Adipocyte (in vitro differentiated cells): Measurements from ENCODE around the gene CDCA4.

Experiments used
- DNase-seq: peaks from one replicate; pipeline ENCODE4 v3.0.0-alpha.2; 2015; ENCODE audit warnings: low read depth
- H3K27me3 ChIP-seq: replicated peaks from 2 replicates; pipeline ENCODE4 v1.7.0; 2013; ENCODE audit warnings: mild to moderate bottlenecking, low read length, moderate library complexity; ENCODE audit not compliant: control insufficient read depth, insufficient read depth
- H3K36me3 ChIP-seq: 2 replicates; pipeline ENCODE4 v1.7.0; 2013; ENCODE audit warnings: low read length, mild to moderate bottlenecking, moderate library complexity; ENCODE audit not compliant: control insufficient read depth, insufficient read depth, severe bottlenecking
- H3K4me1 ChIP-seq: 2 replicates; pipeline ENCODE4 v1.7.0; 2013; ENCODE audit warnings: mild to moderate bottlenecking, low read length, moderate library complexity; ENCODE audit not compliant: control insufficient read depth, insufficient read depth
- H3K4me3 ChIP-seq: 2 replicates; pipeline ENCODE4 v1.7.0; 2013; ENCODE audit warnings: mild to moderate bottlenecking, low read length, moderate library complexity
- H3K9ac ChIP-seq: 2 replicates; pipeline ENCODE4 v1.7.0; 2013; ENCODE audit warnings: mild to moderate bottlenecking, low read length, moderate library complexity
- H3K9me3 ChIP-seq: 2 replicates; pipeline ENCODE4 v1.7.0; 2013; ENCODE audit warnings: mild to moderate bottlenecking, low read length, moderate library complexity; ENCODE audit not compliant: control insufficient read depth

CDCA4 gene

GRCh38 chr14:105010891-105011291, 10.0 kb downstream of the CDCA4 start:
- no peaks in the 10 kb centered on the region for H3K27me3 ChIP-seq
- H3K36me3 ChIP-seq, result peaks cover 22% of the 10 kb centered on the region
- H3K9ac ChIP-seq, result no peak overlapping the region
- H3K4me3 ChIP-seq, result no peak overlapping the region
- peaks cover 4% of the 10 kb centered on the region for H3K4me1 ChIP-seq
- no peaks in the 10 kb centered on the region for H3K9me3 ChIP-seq
- DNase-seq, result no peak

DNA sequence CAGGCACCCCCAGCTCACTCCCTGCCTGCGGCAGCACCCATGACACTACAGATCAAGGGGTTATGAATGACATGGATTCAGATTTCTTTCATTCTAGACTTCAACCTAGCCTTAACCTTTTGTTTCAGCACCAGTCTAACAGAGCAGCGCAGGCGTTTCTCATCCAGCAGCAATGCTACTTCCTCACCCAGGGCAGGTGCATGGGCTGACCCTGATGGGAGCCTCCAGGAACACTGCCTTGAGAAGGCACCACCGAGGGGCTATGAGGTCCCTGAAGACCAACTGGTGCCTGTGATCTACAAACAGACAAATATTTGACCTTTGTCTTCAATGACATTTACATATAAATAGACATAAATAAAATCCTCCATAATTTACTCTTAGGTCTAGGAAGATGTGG, 10.8 kb downstream of the CDCA4 start:
- H3K36me3 ChIP-seq, result peaks cover 22% of the 10 kb centered on the region
- no peak for DNase-seq
- H3K4me3 ChIP-seq, result no peak overlapping the region
- no peaks in the 10 kb centered on the region for H3K27me3 ChIP-seq
- H3K4me1 ChIP-seq, result peaks cover 4% of the 10 kb centered on the region
- H3K9ac ChIP-seq, result no peak overlapping the region
- no peaks in the 10 kb centered on the region for H3K9me3 ChIP-seq

DNA sequence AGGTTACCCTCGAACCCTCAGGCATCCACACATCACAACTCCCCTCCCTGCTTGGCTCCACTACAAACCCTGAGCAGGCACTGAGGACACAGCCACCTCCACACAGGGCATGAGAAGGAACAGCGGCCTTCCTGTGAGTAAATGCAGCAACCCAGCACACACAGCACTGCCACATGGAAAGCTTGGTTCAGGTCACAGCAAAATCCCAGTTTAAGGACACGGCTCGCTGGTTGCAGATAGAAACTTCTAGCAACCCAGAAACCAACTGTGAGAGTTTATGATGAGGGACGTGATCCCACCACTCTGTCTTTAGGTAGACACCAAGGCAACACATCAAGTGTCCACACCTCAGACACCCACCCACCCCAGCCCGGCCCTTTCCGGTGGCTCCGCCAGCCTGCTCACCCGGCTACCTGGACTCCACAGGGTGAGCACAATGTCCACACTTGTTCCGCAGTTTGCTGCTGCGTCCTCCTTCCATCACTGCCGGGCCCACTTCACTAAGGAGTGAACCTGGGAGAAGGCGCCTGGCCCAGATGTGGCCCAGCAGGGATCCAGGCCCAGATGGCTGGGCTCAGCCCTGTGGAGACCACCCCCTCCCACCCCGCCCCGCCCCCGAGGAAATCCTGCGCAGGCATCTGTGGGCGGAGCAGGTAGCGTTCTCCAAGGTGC, 13.2 kb downstream of the CDCA4 start:
- no peak for DNase-seq
- Histone ChIP-seq H3K4me3 (no peak overlapping the region), H3K4me1 (peaks cover 7% of the 10 kb centered on the region), H3K36me3 (peaks cover 22% of the 10 kb centered on the region), H3K9ac (no peak overlapping the region), H3K27me3 (no peaks in the 10 kb centered on the region), H3K9me3 (no peaks in the 10 kb centered on the region)

DNA sequence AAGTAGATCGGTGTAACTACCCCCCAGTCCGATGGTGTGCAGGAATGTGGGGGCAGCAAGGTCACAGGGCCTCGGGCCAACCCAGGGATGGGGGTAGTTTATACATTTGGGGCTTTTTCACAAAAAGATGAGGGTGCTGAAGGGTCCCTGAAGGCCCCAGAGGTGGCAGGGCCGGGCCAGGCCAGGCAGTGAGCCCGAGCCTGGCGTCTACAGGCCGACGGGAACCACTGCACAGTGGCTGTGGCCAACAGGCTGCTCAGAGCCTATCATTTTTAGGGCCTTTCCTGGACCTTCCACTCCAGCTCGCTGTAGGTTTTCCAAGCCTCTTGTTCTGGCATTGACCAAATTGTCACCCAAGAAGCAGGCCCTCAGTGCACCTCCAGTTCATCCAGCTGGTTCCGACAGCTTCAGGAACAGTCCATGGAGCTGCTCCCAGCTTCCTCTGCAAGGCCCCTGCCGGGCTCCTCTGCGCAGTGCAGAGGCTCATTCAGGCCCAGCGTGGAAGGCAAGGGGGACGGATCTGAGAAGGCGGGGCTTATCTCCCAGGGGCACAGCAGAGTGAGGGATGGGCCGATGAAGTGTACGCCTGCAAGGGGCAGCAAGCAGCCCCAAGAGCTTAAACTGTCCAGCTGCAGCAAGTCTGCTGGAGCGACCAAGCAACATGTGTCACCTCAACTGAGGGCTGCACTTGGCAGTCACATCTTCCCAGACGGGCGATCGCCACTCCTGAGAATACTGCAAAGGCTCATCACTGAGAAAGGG, 13.9 kb downstream of the CDCA4 start:
- Histone ChIP-seq H3K27me3 (no peaks in the 10 kb centered on the region), H3K4me1 (peaks cover 7% of the 10 kb centered on the region), H3K36me3 (peaks cover 22% of the 10 kb centered on the region), H3K9me3 (no peaks in the 10 kb centered on the region), H3K4me3 (no peak overlapping the region), H3K9ac (no peak overlapping the region)
- DNase-seq, result no peak

DNA sequence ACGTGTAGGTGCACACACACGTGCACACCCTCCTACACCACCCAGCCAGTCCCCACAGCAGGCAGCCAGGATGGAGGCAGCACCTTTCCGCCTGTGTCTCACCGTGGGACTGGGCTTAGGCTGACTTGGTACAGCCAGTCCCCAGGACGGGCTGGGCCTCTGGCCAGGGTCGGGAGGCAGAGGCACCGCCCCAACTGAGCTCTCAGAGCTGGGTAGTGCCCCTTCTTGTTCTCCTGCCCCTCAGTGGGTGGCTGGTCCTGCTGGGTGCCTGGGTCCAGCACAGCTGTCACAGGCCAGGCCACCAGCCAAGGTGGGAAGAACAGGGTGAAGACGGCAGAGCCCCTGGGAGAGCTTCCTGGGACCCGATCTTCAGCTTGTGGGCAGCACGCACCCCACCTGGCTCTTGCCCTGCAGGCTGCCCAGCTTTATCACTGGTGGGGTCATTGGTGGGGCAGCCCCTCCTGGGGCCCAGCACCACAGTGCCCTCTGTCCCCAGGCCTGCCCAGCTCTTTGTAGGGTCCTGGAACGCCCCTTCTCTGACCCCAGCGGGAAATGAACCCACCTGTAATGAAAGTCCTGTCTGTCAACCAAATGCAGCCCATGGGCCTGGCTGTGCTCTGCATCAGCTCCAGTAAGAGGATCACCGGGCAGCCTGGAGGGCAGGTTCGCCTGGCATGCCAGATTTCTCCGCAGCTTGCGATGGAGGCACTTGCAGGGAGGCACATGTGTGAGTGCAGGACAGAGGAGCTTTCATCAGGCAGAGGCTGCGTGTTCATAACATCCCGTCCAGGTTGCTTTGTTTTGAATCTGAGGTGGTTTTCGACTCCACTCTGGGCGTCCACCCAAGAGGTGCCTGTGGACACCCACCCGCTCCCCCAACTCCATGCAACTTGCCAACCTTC, 14.7 kb downstream of the CDCA4 start:
- no peaks in the 10 kb centered on the region for H3K9me3 ChIP-seq
- peaks cover 19% of the 10 kb centered on the region for H3K36me3 ChIP-seq
- H3K27me3 ChIP-seq, result no peaks in the 10 kb centered on the region
- DNase-seq, result no peak
- peaks cover 7% of the 10 kb centered on the region for H3K4me1 ChIP-seq
- H3K9ac ChIP-seq, result no peak overlapping the region
- H3K4me3 ChIP-seq, result no peak overlapping the region

- peaks cover 13% of the 10 kb centered on the region for H3K36me3 ChIP-seq
- no peaks in the 10 kb centered on the region for H3K9me3 ChIP-seq
- no peaks in the 10 kb centered on the region for H3K27me3 ChIP-seq
- no peak overlapping the region for H3K9ac ChIP-seq
- H3K4me3 ChIP-seq, result no peak overlapping the region
- peaks cover 7% of the 10 kb centered on the region for H3K4me1 ChIP-seq
- no peak for DNase-seq
These were observed 15.5 kb downstream of the CDCA4 start for GRCh38 chr14:105005329-105005928.

- no peak overlapping the region for H3K9ac ChIP-seq
- H3K4me3 ChIP-seq, result no peak overlapping the region
- H3K4me1 ChIP-seq, result peaks cover 7% of the 10 kb centered on the region
- no peaks in the 10 kb centered on the region for H3K27me3 ChIP-seq
- DNase-seq, result no peak
- peaks cover 9% of the 10 kb centered on the region for H3K36me3 ChIP-seq
- H3K9me3 ChIP-seq, result no peaks in the 10 kb centered on the region
These were observed 21.5 kb downstream of the CDCA4 start for GRCh38 chr14:104999361-104999760.

DNA sequence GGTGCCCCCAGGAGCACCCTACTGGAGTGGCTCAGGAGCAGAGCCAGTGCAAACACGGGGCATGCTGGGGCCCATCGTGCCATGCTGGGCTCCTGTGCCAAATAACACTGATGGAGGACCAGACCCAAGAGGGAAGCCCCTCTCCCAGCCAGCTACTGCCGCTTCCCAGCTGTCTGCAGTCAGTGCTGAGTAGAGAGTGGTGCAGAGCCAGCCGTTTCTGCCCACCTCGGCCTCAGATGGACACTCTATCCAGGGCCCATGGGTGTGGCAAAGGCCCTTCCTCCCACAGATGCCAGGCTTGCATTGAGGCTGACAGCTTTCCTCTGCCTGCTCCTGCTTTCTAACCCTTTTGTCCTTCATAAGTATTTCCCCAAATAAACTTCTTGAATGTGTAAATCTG, 22.1 kb downstream of the CDCA4 start:
- no peaks in the 10 kb centered on the region for H3K9me3 ChIP-seq
- no peak overlapping the region for H3K9ac ChIP-seq
- no peak for DNase-seq
- H3K36me3 ChIP-seq, result peaks cover 12% of the 10 kb centered on the region
- no peaks in the 10 kb centered on the region for H3K27me3 ChIP-seq
- H3K4me1 ChIP-seq, result peaks cover 2% of the 10 kb centered on the region
- no peak overlapping the region for H3K4me3 ChIP-seq

GRCh38 chr14:104996483-104996882, 24.4 kb downstream of the CDCA4 start:
- Histone ChIP-seq H3K36me3 (peaks cover 34% of the 10 kb centered on the region), H3K4me1 (no peaks in the 10 kb centered on the region), H3K4me3 (no peak overlapping the region), H3K9ac (no peak overlapping the region), H3K9me3 (no peaks in the 10 kb centered on the region), H3K27me3 (no peaks in the 10 kb centered on the region)
- no peak for DNase-seq

GRCh38 chr14:104996032-104996431, 24.9 kb downstream of the CDCA4 start:
- Histone ChIP-seq H3K36me3 (peaks cover 38% of the 10 kb centered on the region), H3K9me3 (no peaks in the 10 kb centered on the region), H3K27me3 (no peaks in the 10 kb centered on the region), H3K9ac (no peak overlapping the region), H3K4me1 (no peaks in the 10 kb centered on the region), H3K4me3 (no peak overlapping the region)
- no peak for DNase-seq

GRCh38 chr14:104994978-104995377, 25.9 kb downstream of the CDCA4 start:
- Histone ChIP-seq H3K9me3 (no peaks in the 10 kb centered on the region), H3K4me3 (no peak overlapping the region), H3K36me3 (peaks cover 38% of the 10 kb centered on the region), H3K27me3 (no peaks in the 10 kb centered on the region), H3K9ac (no peak overlapping the region), H3K4me1 (no peaks in the 10 kb centered on the region)
- no peak for DNase-seq
